HCT116 (cell line): Measurements from ENCODE around the gene RAB19. TPM values are rescaled to one million over a fixed set of nuclear protein-coding genes. Genes with fewer than 3 reads are reported as not detected.

Source experiments
- ATAC-seq: fragments of 200-7000 bp; cut with Tn5 transposase; 2 replicates; pipeline ENCODE4 v1.9.1; 2020; ENCODE audit warnings: mild to moderate bottlenecking, moderate library complexity
- BruUV-seq: library from RNA; stranded (reverse); fragments of 400-500 nt; replicated peaks from 2 replicates; lab custom pipeline; 2021; lab: Mats Ljungman, UMichigan
- CTCF ChIA-PET: fragments of 300-600 bp; sonication (Branson Sonifier 250); formaldehyde crosslinking; loops from one replicate; lab custom pipeline; 2021; ENCODE audit warnings: antibody characterized with exemption; lab: Charles Lee
- POLR2A ChIA-PET: fragments of 300-600, 350-600 bp; sonication (Branson Sonifier 250); formaldehyde crosslinking; loops from one replicate; lab custom pipeline; 2021; ENCODE audit warnings: antibody characterized with exemption; lab: Charles Lee
- RAD21 ChIA-PET, 2 experiments: fragments of 300-600 bp; sonication (Branson Sonifier 250); formaldehyde crosslinking; loops; one replicate each; lab custom pipeline; 2023; ENCODE audit warnings: low total read pairs in 2 of 2; ENCODE audit not compliant: uncharacterized antibody in 2 of 2, unreplicated experiment in 2 of 2, low non-redundant PET in 1 of 2; lab: Charles Lee
- DNase-seq: peaks from one replicate; pipeline ENCODE4 v3.0.0-alpha.2; 2010; ENCODE audit warnings: low read depth, low spot score
- H2AFZ ChIP-seq: fragments of 200-600 bp; shearing (Covaris generic), sonication (generic); 2 replicates; pipeline ENCODE4 v1.6.1; 2017; ENCODE audit warnings: low read depth, mixed run types, mixed read lengths, antibody characterized with exemption, low read length; ENCODE audit not compliant: poor library complexity, severe bottlenecking
- H3K27ac ChIP-seq: 2 replicates; pipeline ENCODE4 v1.5.1; 2012; ENCODE audit warnings: low read depth, low read length
- H3K27me3 ChIP-seq: fragments of 200-600 bp; sonication (generic); 2 replicates; pipeline ENCODE4 v1.6.1; 2016; ENCODE audit warnings: mixed run types, low read length, mixed read lengths; ENCODE audit not compliant: insufficient read depth
- H3K36me3 ChIP-seq, 2 experiments: fragments of 200-500 bp in 1 of 2; fragments of 200-600 bp in 1 of 2; sonication (Bioruptor generic) in 1 of 2; sonication (generic) in 1 of 2; 2 replicates each; pipeline versions ENCODE4 v1.5.1 to v1.6.1; 2014 to 2016; ENCODE audit warnings: low read length in 2 of 2, inconsistent platforms in 1 of 2, mixed read lengths in 1 of 2, mixed run types in 1 of 2; ENCODE audit not compliant: insufficient read depth in 2 of 2, control insufficient read depth in 1 of 2
- H3K4me1 ChIP-seq, 2 experiments: fragments of 200-600 bp in 1 of 2; sonication (generic) in 1 of 2; 2 replicates each; pipeline versions ENCODE4 v1.5.1 to v1.6.1; 2012 to 2017; ENCODE audit warnings: low read length in 2 of 2, inconsistent platforms in 1 of 2, mild to moderate bottlenecking in 1 of 2, mixed read lengths in 1 of 2, mixed run types in 1 of 2, moderate library complexity in 1 of 2; ENCODE audit not compliant: insufficient read depth in 2 of 2, control insufficient read depth in 1 of 2
- H3K4me2 ChIP-seq: fragments of 200-600 bp; sonication (generic); 2 replicates; pipeline ENCODE4 v1.6.1; 2017; ENCODE audit warnings: mixed run types, low read length, mixed read lengths
- H3K4me3 ChIP-seq, 2 experiments: fragments of 200-600 bp in 1 of 2; sonication (generic) in 1 of 2; replicated peaks in 1 of 2; 2 replicates each; pipeline ENCODE4 v1.5.1; 2011 to 2016; ENCODE audit warnings: low read length in 2 of 2, control low read depth in 1 of 2, low read depth in 1 of 2, mild to moderate bottlenecking in 1 of 2, mixed read lengths in 1 of 2, mixed run types in 1 of 2
- H3K79me2 ChIP-seq: fragments of 200-600 bp; sonication (generic); 2 replicates; pipeline ENCODE4 v1.6.1; 2017; ENCODE audit warnings: mild to moderate bottlenecking, mixed run types, low read length, moderate library complexity, mixed read lengths; ENCODE audit not compliant: insufficient read depth
- H3K9ac ChIP-seq: fragments of 200-600 bp; sonication (generic); 2 replicates; pipeline ENCODE4 v1.6.1; 2016; ENCODE audit warnings: low read length, mixed read lengths
- H3K9me2 ChIP-seq: fragments of 200-600 bp; sonication (generic), shearing (Covaris generic); 2 replicates; pipeline ENCODE4 v1.6.1; 2017; ENCODE audit warnings: mixed run types, mild to moderate bottlenecking, moderate library complexity; ENCODE audit not compliant: insufficient read depth
- H3K9me3 ChIP-seq, 2 experiments: fragments of 200-500 bp in 1 of 2; fragments of 200-600 bp in 1 of 2; sonication (Bioruptor generic) in 1 of 2; sonication (generic) in 1 of 2; 2 replicates each; pipeline ENCODE4 v1.6.1; 2014 to 2017; ENCODE audit warnings: low read length in 2 of 2, mixed read lengths in 2 of 2, inconsistent platforms in 1 of 2, low read depth in 1 of 2, mild to moderate bottlenecking in 1 of 2, mixed run types in 1 of 2, moderate library complexity in 1 of 2; ENCODE audit not compliant: control insufficient read depth in 1 of 2, insufficient read depth in 1 of 2
- H4K20me1 ChIP-seq: fragments of 200-600 bp; sonication (generic), shearing (Covaris generic); 2 replicates; pipeline ENCODE4 v1.6.1; 2017; ENCODE audit warnings: mixed run types, mild to moderate bottlenecking, moderate library complexity; ENCODE audit not compliant: insufficient read depth
- CBX3 ChIP-seq: IDR thresholded peaks from 2 replicates; pipeline ENCODE4 v1.6.1; 2012; ENCODE audit warnings: low read depth
- EGR1 ChIP-seq: IDR thresholded peaks from 2 replicates; pipeline ENCODE4 v1.6.1; 2012; ENCODE audit warnings: low read depth
- ELF1 ChIP-seq: IDR thresholded peaks from 2 replicates; pipeline ENCODE4 v1.6.1; 2012; ENCODE audit warnings: low read depth, borderline replicate concordance
- EZH2 ChIP-seq: fragments of 200-600 bp; sonication (generic); IDR thresholded peaks from 2 replicates; pipeline ENCODE4 v1.6.1; 2017; ENCODE audit warnings: antibody characterized with exemption, mixed run types
- FOSL1 ChIP-seq: IDR thresholded peaks from 2 replicates; pipeline ENCODE4 v1.6.1; 2012; ENCODE audit warnings: low read depth
- POLR2AphosphoS5 ChIP-seq: IDR thresholded peaks from 2 replicates; pipeline ENCODE4 v1.6.1; 2011; ENCODE audit warnings: mild to moderate bottlenecking, low read depth, low read length, moderate library complexity
- SRF ChIP-seq: IDR thresholded peaks from 2 replicates; pipeline ENCODE4 v1.6.1; 2012; ENCODE audit warnings: low read depth
- TCF7L2 ChIP-seq: IDR thresholded peaks from 2 replicates; pipeline ENCODE4 v1.7.0; 2011; ENCODE audit warnings: borderline replicate concordance, inconsistent platforms; ENCODE audit not compliant: insufficient read depth, insufficient read length; ENCODE audit errors: extremely low read depth
- ZNF274 ChIP-seq: fragments of 200-500 bp; sonication (Bioruptor generic); IDR thresholded peaks from 2 replicates; pipeline ENCODE4 v1.6.1; 2014; ENCODE audit warnings: mild to moderate bottlenecking, low read depth, low read length, inconsistent platforms
- intact Hi-C: fragments of 100-400 bp; cut with micrococcal nuclease; formaldehyde crosslinking; loops from 2 replicates; pipeline ENCODE4 v1.10.0; 2022
- total RNA-seq: library from RNA; stranded (reverse); gene quantifications from one replicate; pipeline ENCODE4 v1.2.1, GENCODE V29; 2021; ENCODE audit not compliant: unreplicated experiment
- TF ChIP-seq, protein P1 (sequence below): IDR thresholded peaks from 2 replicates; pipeline ENCODE4 v1.6.1; 2012
- TF ChIP-seq, protein P2 (sequence below), 3 experiments: fragments of 200-600 bp in 1 of 3; sonication (generic) in 1 of 3; IDR thresholded peaks in 2 of 3; conservative IDR thresholded peaks in 1 of 3; 2 replicates each; pipeline ENCODE4 v1.5.1; 2012 to 2017; ENCODE audit warnings: low read depth in 2 of 3, low read length in 2 of 3, antibody characterized with exemption in 1 of 3, borderline replicate concordance in 1 of 3, control low read depth in 1 of 3, mild to moderate bottlenecking in 1 of 3, mixed read lengths in 1 of 3, mixed run types in 1 of 3, moderate library complexity in 1 of 3; ENCODE audit not compliant: insufficient read depth in 1 of 3

Gene RAB19
- total RNA-seq, 1 experiment from 2014 or later, result 2.6 TPM

DNA sequence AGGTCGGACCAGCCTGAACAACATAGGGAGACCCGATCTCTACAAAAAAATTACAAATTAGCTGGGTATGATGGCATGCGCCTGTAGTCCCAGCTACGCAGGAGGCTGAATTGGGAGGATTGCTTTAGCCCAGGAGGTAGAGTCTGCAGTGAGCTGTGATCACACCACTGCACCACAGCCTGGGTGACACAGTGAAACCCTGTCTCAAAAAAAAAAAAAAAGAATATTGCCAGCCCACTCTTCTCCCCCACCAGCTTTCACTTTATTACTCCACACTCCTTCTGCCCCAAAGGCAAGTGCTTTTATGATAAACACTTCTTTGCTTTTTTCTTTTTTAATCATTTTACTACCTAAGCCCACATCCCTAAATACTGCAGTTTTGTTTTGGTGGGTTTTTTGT, 14.8 kb downstream of the RAB19 start:
- Histone ChIP-seq H3K36me3 (no peaks in the 10 kb centered on the region), H3K9me2 (no peaks in the 10 kb centered on the region), H2AFZ (no peak overlapping the region), H3K4me1 (no peaks in the 10 kb centered on the region), H3K27ac (no peak overlapping the region), H3K27me3 (no peaks in the 10 kb centered on the region), H3K79me2 (no peaks in the 10 kb centered on the region), H3K9me3 (no peaks in the 10 kb centered on the region), H3K9ac (no peak overlapping the region), H4K20me1 (no peaks in the 10 kb centered on the region), H3K4me2 (no peak overlapping the region), H3K4me3 (no peak overlapping the region)
- ATAC-seq, result no peak
- TF ChIP-seq, protein P1, sequence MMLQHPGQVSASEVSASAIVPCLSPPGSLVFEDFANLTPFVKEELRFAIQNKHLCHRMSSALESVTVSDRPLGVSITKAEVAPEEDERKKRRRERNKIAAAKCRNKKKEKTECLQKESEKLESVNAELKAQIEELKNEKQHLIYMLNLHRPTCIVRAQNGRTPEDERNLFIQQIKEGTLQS, result no peak
- TF ChIP-seq EGR1, result no peak
- no peak for TF ChIP-seq TCF7L2
- TF ChIP-seq EZH2, result no peak
- TF ChIP-seq, protein P2, sequence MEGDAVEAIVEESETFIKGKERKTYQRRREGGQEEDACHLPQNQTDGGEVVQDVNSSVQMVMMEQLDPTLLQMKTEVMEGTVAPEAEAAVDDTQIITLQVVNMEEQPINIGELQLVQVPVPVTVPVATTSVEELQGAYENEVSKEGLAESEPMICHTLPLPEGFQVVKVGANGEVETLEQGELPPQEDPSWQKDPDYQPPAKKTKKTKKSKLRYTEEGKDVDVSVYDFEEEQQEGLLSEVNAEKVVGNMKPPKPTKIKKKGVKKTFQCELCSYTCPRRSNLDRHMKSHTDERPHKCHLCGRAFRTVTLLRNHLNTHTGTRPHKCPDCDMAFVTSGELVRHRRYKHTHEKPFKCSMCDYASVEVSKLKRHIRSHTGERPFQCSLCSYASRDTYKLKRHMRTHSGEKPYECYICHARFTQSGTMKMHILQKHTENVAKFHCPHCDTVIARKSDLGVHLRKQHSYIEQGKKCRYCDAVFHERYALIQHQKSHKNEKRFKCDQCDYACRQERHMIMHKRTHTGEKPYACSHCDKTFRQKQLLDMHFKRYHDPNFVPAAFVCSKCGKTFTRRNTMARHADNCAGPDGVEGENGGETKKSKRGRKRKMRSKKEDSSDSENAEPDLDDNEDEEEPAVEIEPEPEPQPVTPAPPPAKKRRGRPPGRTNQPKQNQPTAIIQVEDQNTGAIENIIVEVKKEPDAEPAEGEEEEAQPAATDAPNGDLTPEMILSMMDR (IDR thresholded peaks at IDR 0.05 in 2 of 3, conservative IDR thresholded peaks at IDR 0.05 in 1 of 3; ENCODE audit: borderline replicate concordance in 1 of 3, insufficient read depth in 1 of 3, low read depth in 2 of 3, low read length in 2 of 3), result no peak
- TF ChIP-seq SRF, result no peak
- TF ChIP-seq FOSL1, result no peak
- TF ChIP-seq POLR2AphosphoS5, result no peak
- BruUV-seq, result no TSS peak
- ChIA-PET CTCF (no interaction called here), RAD21 (no interaction called here), POLR2A (no interaction called here)
- intact Hi-C loops, result no loop called here
- no peak for DNase-seq

DNA sequence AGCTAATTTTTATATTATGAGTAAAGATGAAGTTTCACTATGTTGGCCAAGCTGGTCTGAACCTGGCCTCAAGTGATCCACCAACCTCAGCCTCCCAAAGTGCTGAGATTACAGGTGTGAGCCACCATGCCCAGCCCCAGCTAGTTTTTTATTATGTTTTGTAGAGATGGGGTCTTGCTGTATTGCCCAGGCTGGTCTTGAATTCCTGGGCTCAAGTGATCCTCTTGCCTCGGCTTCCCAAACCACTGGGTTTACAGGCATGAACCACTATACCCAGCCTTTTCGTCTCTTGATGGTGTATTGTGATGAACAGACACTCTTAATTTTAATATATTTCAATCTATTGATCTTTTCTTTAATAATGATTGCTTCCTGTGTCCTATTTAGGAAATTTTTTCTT, 17.7 kb downstream of the RAB19 start:
- no peaks in the 10 kb centered on the region for H3K27me3 ChIP-seq
- no peaks in the 10 kb centered on the region for H4K20me1 ChIP-seq
- no peaks in the 10 kb centered on the region for H3K9me2 ChIP-seq
- H3K4me2 ChIP-seq, result no peak overlapping the region
- no peak overlapping the region for H3K4me3 ChIP-seq
- CTCF ChIA-PET, result no interaction called here
- intact Hi-C loops, result no loop called here
- no TSS peak for BruUV-seq
- no peak overlapping the region for H3K27ac ChIP-seq
- H3K4me1 ChIP-seq, result no peaks in the 10 kb centered on the region
- POLR2A ChIA-PET, result no interaction called here
- TF ChIP-seq, protein P1, result no peak
- TF ChIP-seq TCF7L2 (no peak), CBX3 (no peak), ELF1 (no peak), EGR1 (no peak), ZNF274 (no peak)
- TF ChIP-seq, all 23 proteins: peak for 0
- H3K9ac ChIP-seq, result no peak overlapping the region
- ATAC-seq (no peak), DNase-seq (no peak)
- no peaks in the 10 kb centered on the region for H3K9me3 ChIP-seq
- no peak overlapping the region for H2AFZ ChIP-seq
- H3K79me2 ChIP-seq, result no peaks in the 10 kb centered on the region
- no peaks in the 10 kb centered on the region for H3K36me3 ChIP-seq
- RAD21 ChIA-PET, result no interaction called here
